Kidney (tissue), 14 donors: Measurements from ENCODE around the gene P3H1. TPM values are rescaled to one million over a fixed set of nuclear protein-coding genes. Genes with fewer than 3 reads are reported as not detected.

ENCODE experiments used
- DNase-seq, 5 donors: peaks; one replicate each; pipeline ENCODE4 v3.0.0-alpha.2; 2013 to 2020
- FAIRE-seq: peaks from 2 replicates; lab custom pipeline; 2012; peaks lifted over from hg19 to GRCh38; lab: Jason Lieb, UNC
- H3K27ac ChIP-seq, 2 donors: one replicate each; pipeline ENCODE4 v1.7.0; 2013; ENCODE audit warnings: low read depth in 2 of 2, low read length in 2 of 2, inconsistent platforms in 1 of 2
- H3K27me3 ChIP-seq: one replicate; pipeline ENCODE4 v1.7.1; 2013; ENCODE audit warnings: low read length, inconsistent platforms; ENCODE audit not compliant: control insufficient read depth, insufficient read depth
- H3K36me3 ChIP-seq, 3 donors: one replicate each; pipeline versions ENCODE4 v1.7.0 to v1.7.1; 2013; ENCODE audit warnings: low read length in 3 of 3, control low read depth in 1 of 3, inconsistent platforms in 1 of 3; ENCODE audit not compliant: insufficient read depth in 3 of 3, control insufficient read depth in 2 of 3
- H3K4me1 ChIP-seq, 3 donors: one replicate each; pipeline versions ENCODE4 v1.7.0 to v1.7.1; 2013; ENCODE audit warnings: low read length in 3 of 3, inconsistent platforms in 1 of 3, low read depth in 1 of 3; ENCODE audit not compliant: control insufficient read depth in 2 of 3, insufficient read depth in 2 of 3
- H3K4me3 ChIP-seq, 3 donors: one replicate each; pipeline versions ENCODE4 v1.7.0 to v1.8.1; 2013; ENCODE audit warnings: low read length in 3 of 3, control low read depth in 1 of 3, inconsistent platforms in 1 of 3
- H3K9ac ChIP-seq, 3 donors: one replicate each; pipeline versions ENCODE4 v1.7.0 to v1.7.1; 2013; ENCODE audit warnings: low read length in 3 of 3, control low read depth in 1 of 3, inconsistent platforms in 1 of 3
- H3K9me3 ChIP-seq, 3 donors: one replicate each; pipeline versions ENCODE4 v1.7.0 to v1.7.1; 2013; ENCODE audit warnings: low read length in 3 of 3, control low read depth in 1 of 3, inconsistent platforms in 1 of 3; ENCODE audit not compliant: control insufficient read depth in 2 of 3, insufficient read depth in 1 of 3
- CTCF ChIP-seq: IDR thresholded peaks from 3 replicates; pipeline ENCODE4 v1.5.1; 2012; ENCODE audit warnings: mild to moderate bottlenecking, moderate library complexity, borderline replicate concordance; ENCODE audit not compliant: insufficient read depth; ENCODE audit errors: extremely low read depth
- intact Hi-C: fragments of 100-400 bp; cut with DNase I; formaldehyde crosslinking; loops from one replicate; pipeline ENCODE4 v1.11.1; 2022
- polyA plus RNA-seq: library from polyadenylated mRNA; stranded (reverse); fragments of 350-450 nt; fragmentation: Illumina TruSeq; extraction: RNeasy Lipid Tissue Mini Kit (QIAGEN cat#74804); gene quantifications from one replicate; pipeline ENCODE4 v1.2.3, GENCODE V29; 2014; ENCODE audit warnings: low read depth, low replicate concordance; ENCODE audit not compliant: insufficient read depth
- total RNA-seq: library from RNA; stranded (reverse); fragmentation: NEBNext Ultra II Directional; extraction: Animal tissue kit (Norgen Biotek cat#: 25700); gene quantifications from one replicate; pipeline ENCODE4 v1.2.1, GENCODE V29; 2021
- donor health status: control.
- donor health status: control.
- donor health status: control.
- donor health status: control.
- donor health status: control.
- donor health status: DM: yes; HTN: yes; CAD: no.
- donor health status: Normal renal cell carcinoma (clear cell type).

P3H1 gene
- total and polyA plus RNA-seq, 2 donors from 2014 or later, result 19.0 to 29.7 TPM

- H3K9me3 ChIP-seq, result no peaks in the 10 kb centered on the region
- no peak for DNase-seq
- H3K27ac ChIP-seq, result no peak overlapping the region
- intact Hi-C loops, result no loop called here
- no peaks in the 10 kb centered on the region for H3K27me3 ChIP-seq
- no peak overlapping the region for H3K4me3 ChIP-seq
- TF ChIP-seq CTCF, result no peak
- H3K9ac ChIP-seq, result no peak overlapping the region
- no peak for FAIRE-seq
- peaks cover 0 to 8% (median 3%) of the 10 kb centered on the region in 3 donors for H3K4me1 ChIP-seq
- peaks cover 0 to 8% (median 0%) of the 10 kb centered on the region in 3 donors for H3K36me3 ChIP-seq
These were observed 17.7 kb upstream of the P3H1 start for GRCh38 chr1:42784547-42784945.

- no peak for FAIRE-seq
These were observed 16.3 kb upstream of the P3H1 start for GRCh38 chr1:42783092-42783491.

GRCh38 chr1:42780176-42780575 is 13.3 kb upstream of the P3H1 start:
- no peak overlapping the region for H3K27ac ChIP-seq
- FAIRE-seq, result no peak
- H3K4me3 ChIP-seq, result no peak overlapping the region
- H3K9me3 ChIP-seq, result no peaks in the 10 kb centered on the region
- no peak for DNase-seq
- H3K36me3 ChIP-seq, result peaks cover 2 to 22% (median 8%) of the 10 kb centered on the region in 3 donors
- peaks cover 0 to 4% (median 0%) of the 10 kb centered on the region in 3 donors for H3K4me1 ChIP-seq
- no peaks in the 10 kb centered on the region for H3K27me3 ChIP-seq
- intact Hi-C loops, result no loop called here
- no peak overlapping the region for H3K9ac ChIP-seq
- no peak for TF ChIP-seq CTCF

More at GRCh38 chr1:42783092-42783491, 16.3 kb upstream of the P3H1 start:
- TF ChIP-seq CTCF, result no peak
- Histone ChIP-seq H3K4me1 (peaks cover 0 to 8% (median 3%) of the 10 kb centered on the region in 3 donors), H3K9me3 (no peaks in the 10 kb centered on the region), H3K27ac (no peak overlapping the region), H3K36me3 (peaks cover 0 to 9% (median 0%) of the 10 kb centered on the region in 3 donors), H3K4me3 (no peak overlapping the region), H3K27me3 (no peaks in the 10 kb centered on the region), H3K9ac (no peak overlapping the region)
- intact Hi-C loops, result no loop called here
- DNase-seq, result no peak

GRCh38 chr1:42779725-42780124 is 12.9 kb upstream of the P3H1 start:
- Histone ChIP-seq H3K27ac (no peak overlapping the region), H3K9ac (no peak overlapping the region), H3K9me3 (no peaks in the 10 kb centered on the region), H3K4me3 (no peak overlapping the region), H3K4me1 (peaks cover 0 to under 1% (median 0%) of the 10 kb centered on the region in 3 donors), H3K27me3 (no peaks in the 10 kb centered on the region), H3K36me3 (peaks cover 2 to 27% (median 12%) of the 10 kb centered on the region in 3 donors)
- no peak for DNase-seq
- no peak for FAIRE-seq
- no peak for TF ChIP-seq CTCF
- intact Hi-C loops, result no loop called here
